ENCODE results near the gene CHRNB1. TPM values are rescaled to one million over a fixed set of nuclear protein-coding genes. Genes with fewer than 3 reads are reported as not detected.

The CHRNB1 gene
- total and polyA plus RNA-seq, 2 experiments from 2014 or later, result 11.1 to 11.2 TPM

GRCh38 chr17:7491583-7491982, 46.7 kb downstream of the CHRNB1 start:
- H3K79me2 ChIP-seq (replicated peaks; ENCODE audit: insufficient read depth), result peaks cover 94% of the 10 kb centered on the region
- Mint-ChIP-seq H3K27me3 (ENCODE audit: insufficient read depth, low read depth, poor library complexity) (peaks cover 14% of the 10 kb centered on the region), H3K4me3 (no peak overlapping the region; the same call in 2 of the 3 replicates), H3K9me3 (no peaks in the 10 kb centered on the region; the same call in 2 of the 3 replicates), H3K27ac (no peak overlapping the region), H3K36me3 (ENCODE audit: low read depth) (peaks cover 57% of the 10 kb centered on the region), H3K4me1 (peaks cover 19% of the 10 kb centered on the region)
- 0 out of 2 replicates have a peak, but pooled peaks cover 3% of the 10 kb centered on the region for H3K36me3 ChIP-seq (ENCODE audit: insufficient read depth)
- no peaks in the 10 kb centered on the region for H3K9me2 ChIP-seq (ENCODE audit: insufficient read depth)
- peaks cover 4% of the 10 kb centered on the region; the same call in 1 of the 2 replicates for H3K4me1 ChIP-seq (ENCODE audit: insufficient read depth)
- H3K27me3 ChIP-seq (ENCODE audit: insufficient read depth), result no peaks in the 10 kb centered on the region
- no peak for TF ChIP-seq ZNF114 (CRISPR knock-in tag; IDR thresholded peaks at IDR 0.05)
- TF ChIP-seq ZNF331 (CRISPR knock-in tag; IDR thresholded peaks at IDR 0.05; ENCODE audit: low read depth), result no peak
- TF ChIP-seq, protein P1, sequence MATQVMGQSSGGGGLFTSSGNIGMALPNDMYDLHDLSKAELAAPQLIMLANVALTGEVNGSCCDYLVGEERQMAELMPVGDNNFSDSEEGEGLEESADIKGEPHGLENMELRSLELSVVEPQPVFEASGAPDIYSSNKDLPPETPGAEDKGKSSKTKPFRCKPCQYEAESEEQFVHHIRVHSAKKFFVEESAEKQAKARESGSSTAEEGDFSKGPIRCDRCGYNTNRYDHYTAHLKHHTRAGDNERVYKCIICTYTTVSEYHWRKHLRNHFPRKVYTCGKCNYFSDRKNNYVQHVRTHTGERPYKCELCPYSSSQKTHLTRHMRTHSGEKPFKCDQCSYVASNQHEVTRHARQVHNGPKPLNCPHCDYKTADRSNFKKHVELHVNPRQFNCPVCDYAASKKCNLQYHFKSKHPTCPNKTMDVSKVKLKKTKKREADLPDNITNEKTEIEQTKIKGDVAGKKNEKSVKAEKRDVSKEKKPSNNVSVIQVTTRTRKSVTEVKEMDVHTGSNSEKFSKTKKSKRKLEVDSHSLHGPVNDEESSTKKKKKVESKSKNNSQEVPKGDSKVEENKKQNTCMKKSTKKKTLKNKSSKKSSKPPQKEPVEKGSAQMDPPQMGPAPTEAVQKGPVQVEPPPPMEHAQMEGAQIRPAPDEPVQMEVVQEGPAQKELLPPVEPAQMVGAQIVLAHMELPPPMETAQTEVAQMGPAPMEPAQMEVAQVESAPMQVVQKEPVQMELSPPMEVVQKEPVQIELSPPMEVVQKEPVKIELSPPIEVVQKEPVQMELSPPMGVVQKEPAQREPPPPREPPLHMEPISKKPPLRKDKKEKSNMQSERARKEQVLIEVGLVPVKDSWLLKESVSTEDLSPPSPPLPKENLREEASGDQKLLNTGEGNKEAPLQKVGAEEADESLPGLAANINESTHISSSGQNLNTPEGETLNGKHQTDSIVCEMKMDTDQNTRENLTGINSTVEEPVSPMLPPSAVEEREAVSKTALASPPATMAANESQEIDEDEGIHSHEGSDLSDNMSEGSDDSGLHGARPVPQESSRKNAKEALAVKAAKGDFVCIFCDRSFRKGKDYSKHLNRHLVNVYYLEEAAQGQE (IDR thresholded peaks at IDR 0.05; ENCODE audit: unreplicated experiment), result no peak
- no peak for TF ChIP-seq STAT1 (IDR thresholded peaks at IDR 0.05; ENCODE audit: unreplicated experiment)
- TF ChIP-seq POLR2AphosphoS5 (IDR thresholded peaks at IDR 0.05; ENCODE audit: low read depth), result no peak
- no peak for TF ChIP-seq CREB1 (CRISPR knock-in tag; IDR thresholded peaks at IDR 0.05; ENCODE audit: low read depth)
- TF ChIP-seq, protein P2, sequence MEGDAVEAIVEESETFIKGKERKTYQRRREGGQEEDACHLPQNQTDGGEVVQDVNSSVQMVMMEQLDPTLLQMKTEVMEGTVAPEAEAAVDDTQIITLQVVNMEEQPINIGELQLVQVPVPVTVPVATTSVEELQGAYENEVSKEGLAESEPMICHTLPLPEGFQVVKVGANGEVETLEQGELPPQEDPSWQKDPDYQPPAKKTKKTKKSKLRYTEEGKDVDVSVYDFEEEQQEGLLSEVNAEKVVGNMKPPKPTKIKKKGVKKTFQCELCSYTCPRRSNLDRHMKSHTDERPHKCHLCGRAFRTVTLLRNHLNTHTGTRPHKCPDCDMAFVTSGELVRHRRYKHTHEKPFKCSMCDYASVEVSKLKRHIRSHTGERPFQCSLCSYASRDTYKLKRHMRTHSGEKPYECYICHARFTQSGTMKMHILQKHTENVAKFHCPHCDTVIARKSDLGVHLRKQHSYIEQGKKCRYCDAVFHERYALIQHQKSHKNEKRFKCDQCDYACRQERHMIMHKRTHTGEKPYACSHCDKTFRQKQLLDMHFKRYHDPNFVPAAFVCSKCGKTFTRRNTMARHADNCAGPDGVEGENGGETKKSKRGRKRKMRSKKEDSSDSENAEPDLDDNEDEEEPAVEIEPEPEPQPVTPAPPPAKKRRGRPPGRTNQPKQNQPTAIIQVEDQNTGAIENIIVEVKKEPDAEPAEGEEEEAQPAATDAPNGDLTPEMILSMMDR (conservative IDR thresholded peaks at IDR 0.05; ENCODE audit: low read depth in 2 of 2), result no peak
- H4K20me1 ChIP-seq (replicated peaks; ENCODE audit: insufficient read depth), result peaks cover 53% of the 10 kb centered on the region
- no peak overlapping the region for H2AFZ ChIP-seq
- H3K27ac ChIP-seq (ENCODE audit: low read depth), result no peak overlapping the region
- no peak for DNase-seq (ENCODE audit: low spot score)
- H3K4me2 ChIP-seq, result no peak overlapping the region
- 0 out of 2 replicates have a peak, but pooled peaks cover 14% of the 10 kb centered on the region for H3F3A ChIP-seq (replicated peaks; ENCODE audit: low read depth)
- no peak for ATAC-seq
- H3K4me3 ChIP-seq, result no peak overlapping the region

- ATAC-seq, result no peak
- Histone ChIP-seq H3K9me2 (ENCODE audit: insufficient read depth) (no peaks in the 10 kb centered on the region), H3K79me2 (replicated peaks; ENCODE audit: insufficient read depth) (peaks cover 71% of the 10 kb centered on the region), H3K4me2 (no peak overlapping the region), H3K4me1 (ENCODE audit: insufficient read depth) (peaks cover under 1% of the 10 kb centered on the region; the same call in 1 of the 2 replicates), H3F3A (replicated peaks; ENCODE audit: low read depth) (0 out of 2 replicates have a peak, but pooled peaks cover 3% of the 10 kb centered on the region), H4K20me1 (replicated peaks; ENCODE audit: insufficient read depth) (peaks cover 42% of the 10 kb centered on the region), H3K4me3 (no peak overlapping the region), H3K27me3 (ENCODE audit: insufficient read depth) (no peaks in the 10 kb centered on the region), H3K36me3 (ENCODE audit: insufficient read depth) (peaks cover 13% of the 10 kb centered on the region), H2AFZ (no peak overlapping the region), H3K27ac (ENCODE audit: low read depth) (no peak overlapping the region)
- Mint-ChIP-seq H3K4me3 (no peak overlapping the region), H3K27ac (no peak overlapping the region), H3K9me3 (no peaks in the 10 kb centered on the region; the same call in 2 of the 3 replicates), H3K27me3 (ENCODE audit: insufficient read depth, low read depth, poor library complexity) (peaks cover 8% of the 10 kb centered on the region), H3K4me1 (peaks cover 7% of the 10 kb centered on the region; the same call in 2 of the 3 replicates), H3K36me3 (ENCODE audit: low read depth) (peaks cover 67% of the 10 kb centered on the region)
- DNase-seq (ENCODE audit: low spot score), result no peak
- TF ChIP-seq ZNF114 (CRISPR knock-in tag; IDR thresholded peaks at IDR 0.05) (no peak), ZNF331 (CRISPR knock-in tag; IDR thresholded peaks at IDR 0.05; ENCODE audit: low read depth) (no peak), POLR2AphosphoS5 (IDR thresholded peaks at IDR 0.05; ENCODE audit: low read depth) (no peak), EZH2 (IDR thresholded peaks at IDR 0.05; ENCODE audit: low read depth, unreplicated experiment) (no peak), CREB1 (CRISPR knock-in tag; IDR thresholded peaks at IDR 0.05; ENCODE audit: low read depth) (no peak)
- TF ChIP-seq, protein P3, sequence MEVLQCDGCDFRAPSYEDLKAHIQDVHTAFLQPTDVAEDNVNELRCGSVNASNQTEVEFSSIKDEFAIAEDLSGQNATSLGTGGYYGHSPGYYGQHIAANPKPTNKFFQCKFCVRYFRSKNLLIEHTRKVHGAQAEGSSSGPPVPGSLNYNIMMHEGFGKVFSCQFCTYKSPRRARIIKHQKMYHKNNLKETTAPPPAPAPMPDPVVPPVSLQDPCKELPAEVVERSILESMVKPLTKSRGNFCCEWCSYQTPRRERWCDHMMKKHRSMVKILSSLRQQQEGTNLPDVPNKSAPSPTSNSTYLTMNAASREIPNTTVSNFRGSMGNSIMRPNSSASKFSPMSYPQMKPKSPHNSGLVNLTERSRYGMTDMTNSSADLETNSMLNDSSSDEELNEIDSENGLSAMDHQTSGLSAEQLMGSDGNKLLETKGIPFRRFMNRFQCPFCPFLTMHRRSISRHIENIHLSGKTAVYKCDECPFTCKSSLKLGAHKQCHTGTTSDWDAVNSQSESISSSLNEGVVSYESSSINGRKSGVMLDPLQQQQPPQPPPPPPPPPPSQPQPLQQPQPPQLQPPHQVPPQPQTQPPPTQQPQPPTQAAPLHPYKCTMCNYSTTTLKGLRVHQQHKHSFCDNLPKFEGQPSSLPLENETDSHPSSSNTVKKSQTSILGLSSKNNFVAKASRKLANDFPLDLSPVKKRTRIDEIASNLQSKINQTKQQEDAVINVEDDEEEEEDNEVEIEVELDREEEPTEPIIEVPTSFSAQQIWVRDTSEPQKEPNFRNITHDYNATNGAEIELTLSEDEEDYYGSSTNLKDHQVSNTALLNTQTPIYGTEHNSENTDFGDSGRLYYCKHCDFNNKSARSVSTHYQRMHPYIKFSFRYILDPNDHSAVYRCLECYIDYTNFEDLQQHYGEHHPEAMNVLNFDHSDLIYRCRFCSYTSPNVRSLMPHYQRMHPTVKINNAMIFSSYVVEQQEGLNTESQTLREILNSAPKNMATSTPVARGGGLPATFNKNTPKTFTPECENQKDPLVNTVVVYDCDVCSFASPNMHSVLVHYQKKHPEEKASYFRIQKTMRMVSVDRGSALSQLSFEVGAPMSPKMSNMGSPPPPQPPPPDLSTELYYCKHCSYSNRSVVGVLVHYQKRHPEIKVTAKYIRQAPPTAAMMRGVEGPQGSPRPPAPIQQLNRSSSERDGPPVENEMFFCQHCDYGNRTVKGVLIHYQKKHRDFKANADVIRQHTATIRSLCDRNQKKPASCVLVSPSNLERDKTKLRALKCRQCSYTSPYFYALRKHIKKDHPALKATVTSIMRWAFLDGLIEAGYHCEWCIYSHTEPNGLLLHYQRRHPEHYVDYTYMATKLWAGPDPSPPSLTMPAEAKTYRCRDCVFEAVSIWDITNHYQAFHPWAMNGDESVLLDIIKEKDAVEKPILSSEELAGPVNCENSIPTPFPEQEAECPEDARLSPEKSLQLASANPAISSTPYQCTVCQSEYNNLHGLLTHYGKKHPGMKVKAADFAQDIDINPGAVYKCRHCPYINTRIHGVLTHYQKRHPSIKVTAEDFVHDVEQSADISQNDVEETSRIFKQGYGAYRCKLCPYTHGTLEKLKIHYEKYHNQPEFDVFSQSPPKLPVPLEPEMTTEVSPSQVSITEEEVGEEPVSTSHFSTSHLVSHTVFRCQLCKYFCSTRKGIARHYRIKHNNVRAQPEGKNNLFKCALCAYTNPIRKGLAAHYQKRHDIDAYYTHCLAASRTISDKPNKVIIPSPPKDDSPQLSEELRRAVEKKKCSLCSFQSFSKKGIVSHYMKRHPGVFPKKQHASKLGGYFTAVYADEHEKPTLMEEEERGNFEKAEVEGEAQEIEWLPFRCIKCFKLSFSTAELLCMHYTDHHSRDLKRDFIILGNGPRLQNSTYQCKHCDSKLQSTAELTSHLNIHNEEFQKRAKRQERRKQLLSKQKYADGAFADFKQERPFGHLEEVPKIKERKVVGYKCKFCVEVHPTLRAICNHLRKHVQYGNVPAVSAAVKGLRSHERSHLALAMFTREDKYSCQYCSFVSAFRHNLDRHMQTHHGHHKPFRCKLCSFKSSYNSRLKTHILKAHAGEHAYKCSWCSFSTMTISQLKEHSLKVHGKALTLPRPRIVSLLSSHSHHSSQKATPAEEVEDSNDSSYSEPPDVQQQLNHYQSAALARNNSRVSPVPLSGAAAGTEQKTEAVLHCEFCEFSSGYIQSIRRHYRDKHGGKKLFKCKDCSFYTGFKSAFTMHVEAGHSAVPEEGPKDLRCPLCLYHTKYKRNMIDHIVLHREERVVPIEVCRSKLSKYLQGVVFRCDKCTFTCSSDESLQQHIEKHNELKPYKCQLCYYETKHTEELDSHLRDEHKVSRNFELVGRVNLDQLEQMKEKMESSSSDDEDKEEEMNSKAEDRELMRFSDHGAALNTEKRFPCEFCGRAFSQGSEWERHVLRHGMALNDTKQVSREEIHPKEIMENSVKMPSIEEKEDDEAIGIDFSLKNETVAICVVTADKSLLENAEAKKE (CRISPR knock-in tag; IDR thresholded peaks at IDR 0.05), result no peak
Measured at GRCh38 chr17:7493941-7494340, 49.1 kb downstream of the CHRNB1 start.

All from GM23338 (cell line).